Breast epithelium (tissue), 3 donors: Measurements from ENCODE around the gene KRTAP23-1.

ENCODE experiments used
- CTCF ChIP-seq, 3 donors: fragments of 450-650 bp; IDR thresholded peaks; one replicate each; pipeline ENCODE4 v1.5.1; 2016 to 2017; ENCODE audit warnings: antibody characterized with exemption in 3 of 3, mild to moderate bottlenecking in 3 of 3, moderate library complexity in 3 of 3
- POLR2A ChIP-seq: fragments of 450-650 bp; IDR thresholded peaks from one replicate; pipeline ENCODE4 v1.6.1; 2016; ENCODE audit warnings: antibody characterized with exemption, mild to moderate bottlenecking, moderate library complexity

GRCh38 chr21:30337276-30337744, 11.1 kb downstream of the KRTAP23-1 start, which contains the start of gene KRTAP27-1:
- TF ChIP-seq CTCF (IDR thresholded peaks at IDR 0.05) (no peak), POLR2A (no peak)
